ENCODE data around the gene CUBN.

CUBN gene

DNA sequence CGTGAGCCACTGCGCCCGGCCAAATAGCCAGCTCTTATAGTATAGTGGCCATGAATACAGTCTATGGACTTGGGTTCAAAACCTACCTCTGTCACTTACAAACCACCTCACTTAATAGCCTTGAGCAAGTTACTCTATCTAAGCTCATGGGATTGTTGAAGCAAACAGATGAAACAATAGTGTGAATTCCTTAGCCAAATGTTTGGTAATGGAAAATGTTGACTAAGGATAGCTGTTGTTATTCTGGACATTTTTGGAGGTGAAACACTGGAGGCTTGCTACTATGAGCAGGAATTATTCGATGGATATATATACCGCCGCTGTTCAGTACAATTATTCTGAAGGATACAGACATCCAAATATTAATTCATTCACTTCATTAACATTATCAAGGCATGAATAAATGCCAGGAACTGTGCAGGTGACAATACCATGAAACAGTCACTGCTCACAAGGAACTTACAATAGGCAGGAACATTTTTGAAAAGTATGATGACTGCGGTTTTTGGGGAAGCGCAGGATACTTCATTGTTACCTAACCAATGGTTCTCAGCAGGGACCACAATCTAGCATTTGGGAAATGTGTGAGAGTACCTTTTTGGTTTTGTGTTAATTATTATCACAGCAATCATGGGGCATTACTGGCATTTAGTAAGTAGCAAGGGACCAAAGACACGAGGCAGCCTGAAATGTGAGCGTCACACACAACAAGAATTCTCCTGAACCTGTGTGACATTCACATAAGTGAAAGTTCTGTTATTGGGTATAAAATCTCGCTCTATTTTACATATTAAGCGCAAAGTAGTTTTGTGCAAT is 55.7 kb downstream of the CUBN start:
- no peaks in the 10 kb centered on the region for H3K4me1 ChIP-seq (ENCODE audit: insufficient read depth, insufficient read length)
- TF ChIP-seq SUZ12 (IDR thresholded peaks at IDR 0.05; ENCODE audit: extremely low read depth, insufficient read depth, insufficient read length) = no peak
- no peak for TF ChIP-seq ZNF274 (IDR thresholded peaks at IDR 0.05; ENCODE audit: low read depth, low read length)
- TF ChIP-seq YY1 (IDR thresholded peaks at IDR 0.05; ENCODE audit: insufficient read depth, insufficient read length) = no peak
- no peak for DNase-seq (ENCODE audit: low read depth, low spot score)
- H3K4me3 ChIP-seq (ENCODE audit: insufficient read length, low read depth) = no peak overlapping the region
- H3K9ac ChIP-seq (ENCODE audit: insufficient read length, low read depth) = no peak overlapping the region
- no peaks in the 10 kb centered on the region for H3K9me3 ChIP-seq (ENCODE audit: insufficient read depth, low read length)
- H3K36me3 ChIP-seq (ENCODE audit: insufficient read depth, insufficient read length, low read length) = no peaks in the 10 kb centered on the region
- no peaks in the 10 kb centered on the region for H3K27me3 ChIP-seq (ENCODE audit: insufficient read depth, insufficient read length)

DNA sequence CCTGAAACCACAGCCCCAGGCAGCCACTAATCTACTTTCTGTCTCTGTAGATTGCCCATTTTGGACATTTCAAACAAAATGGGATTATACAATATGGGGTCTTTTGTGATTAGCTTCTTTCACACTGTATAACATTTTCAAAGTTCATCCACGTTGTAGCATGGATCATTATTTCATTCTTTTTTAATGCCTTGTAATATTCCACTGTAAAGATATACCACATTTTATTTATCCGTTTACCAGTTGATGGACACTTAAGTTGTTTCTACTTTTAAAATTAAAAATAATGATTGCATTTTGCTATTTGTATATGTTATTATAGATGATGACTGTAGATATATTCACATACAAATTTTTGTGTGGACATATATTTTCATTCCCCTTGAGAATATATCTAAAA is 60.7 kb downstream of the CUBN start:
- no peak for DNase-seq (ENCODE audit: low read depth, low spot score)

DNA sequence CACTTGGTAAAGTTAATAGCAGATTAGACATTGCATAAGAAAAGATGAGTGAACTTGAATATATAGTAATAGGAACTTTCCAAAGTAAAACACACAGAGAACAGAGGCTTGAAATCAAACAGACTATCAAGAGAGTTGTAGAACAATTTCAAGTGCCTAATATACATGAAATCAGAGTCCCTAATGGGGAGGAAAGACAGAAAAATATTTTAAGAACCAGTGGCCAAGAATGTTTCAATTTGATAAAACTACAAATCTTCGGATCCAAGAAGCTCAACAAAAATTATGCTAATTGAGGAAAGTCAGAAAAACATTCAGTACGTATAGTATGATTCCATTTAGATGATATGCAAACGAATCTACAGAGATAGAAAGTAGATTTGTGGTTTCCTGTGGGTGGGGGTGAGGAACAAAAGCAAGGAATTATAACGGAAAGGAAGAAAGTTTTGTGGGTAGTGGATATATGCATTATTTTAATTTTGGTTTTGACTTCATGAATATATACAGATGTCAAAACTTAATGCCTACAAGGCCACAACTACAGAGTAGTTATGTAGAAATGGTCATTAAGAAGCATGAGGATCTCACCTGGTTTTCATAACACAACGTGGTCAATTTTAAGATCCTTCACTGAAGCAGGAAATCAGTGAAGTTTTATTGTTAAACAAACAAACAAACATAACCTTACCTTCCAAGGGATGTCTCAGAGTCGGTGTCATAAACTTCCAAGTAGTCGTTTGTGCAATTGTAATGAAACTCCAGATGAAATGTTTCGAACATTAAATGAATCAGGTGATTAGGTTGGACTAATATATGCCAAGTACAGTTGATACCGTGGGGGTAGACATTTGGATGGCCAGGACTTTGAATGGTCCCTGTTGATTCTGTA is 62.0 kb downstream of the CUBN start:
- no peak for DNase-seq (ENCODE audit: low read depth, low spot score)
- no peaks in the 10 kb centered on the region for H3K9me3 ChIP-seq (ENCODE audit: insufficient read depth, low read length)
- no peak for TF ChIP-seq ZNF274 (IDR thresholded peaks at IDR 0.05; ENCODE audit: low read depth, low read length)
- no peak for TF ChIP-seq YY1 (IDR thresholded peaks at IDR 0.05; ENCODE audit: insufficient read depth, insufficient read length)
- TF ChIP-seq SUZ12 (IDR thresholded peaks at IDR 0.05; ENCODE audit: extremely low read depth, insufficient read depth, insufficient read length) = no peak
- H3K4me3 ChIP-seq (ENCODE audit: insufficient read length, low read depth) = no peak overlapping the region
- H3K36me3 ChIP-seq (ENCODE audit: insufficient read depth, insufficient read length, low read length) = no peaks in the 10 kb centered on the region
- no peak overlapping the region for H3K9ac ChIP-seq (ENCODE audit: insufficient read length, low read depth)
- H3K27me3 ChIP-seq (ENCODE audit: insufficient read depth, insufficient read length) = no peaks in the 10 kb centered on the region
- no peaks in the 10 kb centered on the region for H3K4me1 ChIP-seq (ENCODE audit: insufficient read depth, insufficient read length)

More for the DNA sequence above, 60.7 kb downstream of the CUBN start:
- H3K36me3 ChIP-seq (ENCODE audit: insufficient read depth, insufficient read length, low read length) = no peaks in the 10 kb centered on the region
- H3K9me3 ChIP-seq (ENCODE audit: insufficient read depth, low read length) = no peaks in the 10 kb centered on the region
- H3K4me3 ChIP-seq (ENCODE audit: insufficient read length, low read depth) = no peak overlapping the region
- no peaks in the 10 kb centered on the region for H3K4me1 ChIP-seq (ENCODE audit: insufficient read depth, insufficient read length)
- H3K27me3 ChIP-seq (ENCODE audit: insufficient read depth, insufficient read length) = no peaks in the 10 kb centered on the region
- H3K9ac ChIP-seq (ENCODE audit: insufficient read length, low read depth) = no peak overlapping the region
- TF ChIP-seq YY1 (IDR thresholded peaks at IDR 0.05; ENCODE audit: insufficient read depth, insufficient read length) = no peak
- TF ChIP-seq SUZ12 (IDR thresholded peaks at IDR 0.05; ENCODE audit: extremely low read depth, insufficient read depth, insufficient read length) = no peak
- no peak for TF ChIP-seq ZNF274 (IDR thresholded peaks at IDR 0.05; ENCODE audit: low read depth, low read length)

DNA sequence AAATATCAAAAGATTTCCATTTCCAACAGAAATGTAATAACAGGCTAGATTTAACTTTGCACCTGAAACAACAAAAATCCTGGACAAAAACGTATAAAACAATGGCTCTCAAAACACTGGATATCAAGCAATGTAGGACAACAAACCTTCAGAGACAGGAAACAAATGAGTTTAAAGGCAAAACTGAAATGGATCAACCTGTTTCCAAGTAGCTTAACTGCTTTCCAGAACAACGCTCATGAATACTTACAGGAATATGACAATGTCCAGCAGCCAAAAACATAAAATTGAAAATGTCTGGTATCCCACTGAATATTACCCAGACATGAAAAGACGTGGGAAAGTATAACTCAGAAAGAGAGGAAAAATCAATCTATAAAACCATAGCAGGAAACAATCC is 62.8 kb downstream of the CUBN start:
- H3K9ac ChIP-seq (ENCODE audit: insufficient read length, low read depth) = no peak overlapping the region
- TF ChIP-seq ZNF274 (IDR thresholded peaks at IDR 0.05; ENCODE audit: low read depth, low read length) = no peak
- TF ChIP-seq YY1 (IDR thresholded peaks at IDR 0.05; ENCODE audit: insufficient read depth, insufficient read length) = no peak
- TF ChIP-seq SUZ12 (IDR thresholded peaks at IDR 0.05; ENCODE audit: extremely low read depth, insufficient read depth, insufficient read length) = no peak
- no peak overlapping the region for H3K4me3 ChIP-seq (ENCODE audit: insufficient read length, low read depth)
- no peaks in the 10 kb centered on the region for H3K36me3 ChIP-seq (ENCODE audit: insufficient read depth, insufficient read length, low read length)
- DNase-seq (ENCODE audit: low read depth, low spot score) = no peak
- H3K9me3 ChIP-seq (ENCODE audit: insufficient read depth, low read length) = no peaks in the 10 kb centered on the region
- no peaks in the 10 kb centered on the region for H3K27me3 ChIP-seq (ENCODE audit: insufficient read depth, insufficient read length)
- H3K4me1 ChIP-seq (ENCODE audit: insufficient read depth, insufficient read length) = no peaks in the 10 kb centered on the region

DNA sequence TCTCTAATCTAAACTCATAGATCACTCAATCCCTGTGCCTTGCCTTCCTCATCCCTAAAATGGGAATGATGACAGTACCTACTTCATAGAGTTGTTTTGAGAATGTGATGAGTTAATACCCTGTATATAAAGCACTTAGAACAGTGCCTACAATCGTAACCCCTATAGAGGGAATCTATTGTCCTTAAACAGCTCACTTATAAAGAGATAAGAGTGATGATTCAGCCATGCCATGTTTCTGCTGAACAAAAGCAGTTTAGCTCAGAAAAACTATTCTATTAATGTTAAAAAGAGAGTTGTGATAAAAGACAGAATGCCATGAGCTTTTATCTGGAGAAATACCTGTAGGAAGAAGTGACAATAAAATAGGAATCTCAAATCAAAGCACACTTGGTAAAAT is 63.6 kb downstream of the CUBN start:
- Histone ChIP-seq H3K4me3 (ENCODE audit: insufficient read length, low read depth) (no peak overlapping the region), H3K36me3 (ENCODE audit: insufficient read depth, insufficient read length, low read length) (no peaks in the 10 kb centered on the region), H3K9me3 (ENCODE audit: insufficient read depth, low read length) (no peaks in the 10 kb centered on the region), H3K27me3 (ENCODE audit: insufficient read depth, insufficient read length) (no peaks in the 10 kb centered on the region), H3K9ac (ENCODE audit: insufficient read length, low read depth) (no peak overlapping the region), H3K4me1 (ENCODE audit: insufficient read depth, insufficient read length) (no peaks in the 10 kb centered on the region)
- TF ChIP-seq YY1 (IDR thresholded peaks at IDR 0.05; ENCODE audit: insufficient read depth, insufficient read length) (no peak), SUZ12 (IDR thresholded peaks at IDR 0.05; ENCODE audit: extremely low read depth, insufficient read depth, insufficient read length) (no peak), ZNF274 (IDR thresholded peaks at IDR 0.05; ENCODE audit: low read depth, low read length) (no peak)
- no peak for DNase-seq (ENCODE audit: low read depth, low spot score)

DNA sequence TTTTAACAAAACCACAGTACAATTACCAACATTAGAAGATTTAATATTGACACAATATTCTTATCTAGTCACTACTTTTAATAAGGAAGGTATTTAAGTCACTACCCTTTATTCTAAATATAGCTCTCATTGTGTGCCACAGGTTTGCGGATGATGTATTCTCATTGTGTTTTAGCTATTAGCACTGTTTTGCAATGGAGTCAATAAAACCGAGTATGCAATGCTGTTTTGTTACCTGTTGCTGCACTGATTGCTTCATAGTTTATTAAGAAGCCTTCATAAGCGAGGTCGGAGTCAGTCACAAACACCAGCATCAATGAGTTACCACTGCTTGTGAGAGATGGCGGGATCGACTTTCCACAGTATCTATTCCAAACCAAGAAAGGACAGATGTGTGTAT is 64.3 kb downstream of the CUBN start:
- no peaks in the 10 kb centered on the region for H3K27me3 ChIP-seq (ENCODE audit: insufficient read depth, insufficient read length)
- no peak overlapping the region for H3K4me3 ChIP-seq (ENCODE audit: insufficient read length, low read depth)
- TF ChIP-seq ZNF274 (IDR thresholded peaks at IDR 0.05; ENCODE audit: low read depth, low read length) (no peak), YY1 (IDR thresholded peaks at IDR 0.05; ENCODE audit: insufficient read depth, insufficient read length) (no peak), SUZ12 (IDR thresholded peaks at IDR 0.05; ENCODE audit: extremely low read depth, insufficient read depth, insufficient read length) (no peak)
- no peak overlapping the region for H3K9ac ChIP-seq (ENCODE audit: insufficient read length, low read depth)
- no peaks in the 10 kb centered on the region for H3K9me3 ChIP-seq (ENCODE audit: insufficient read depth, low read length)
- H3K4me1 ChIP-seq (ENCODE audit: insufficient read depth, insufficient read length) = no peaks in the 10 kb centered on the region
- H3K36me3 ChIP-seq (ENCODE audit: insufficient read depth, insufficient read length, low read length) = no peaks in the 10 kb centered on the region
- no peak for DNase-seq (ENCODE audit: low read depth, low spot score)

DNA sequence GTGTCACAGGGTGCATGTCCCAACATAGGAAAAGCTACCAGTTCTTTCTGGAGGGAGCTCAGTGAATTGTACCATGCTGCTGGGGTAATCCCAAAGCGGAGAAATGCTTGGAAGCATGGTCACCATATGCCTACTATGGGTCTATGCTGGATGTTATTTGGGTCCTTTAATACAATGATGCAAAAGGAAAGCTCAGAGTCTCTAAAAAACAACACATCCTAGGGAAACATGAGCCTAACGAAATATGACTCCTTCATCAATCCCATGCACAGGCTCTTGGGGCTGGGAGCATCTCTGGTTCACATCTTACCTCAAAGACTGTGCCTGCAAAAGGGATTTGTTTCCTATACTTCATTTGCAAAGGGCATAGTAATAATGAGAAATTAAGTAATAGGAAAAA is 65.2 kb downstream of the CUBN start:
- Histone ChIP-seq H3K36me3 (ENCODE audit: insufficient read depth, insufficient read length, low read length) (no peaks in the 10 kb centered on the region), H3K4me1 (ENCODE audit: insufficient read depth, insufficient read length) (no peaks in the 10 kb centered on the region)

More for the DNA sequence above, 65.2 kb downstream of the CUBN start:
- TF ChIP-seq ZNF274 (IDR thresholded peaks at IDR 0.05; ENCODE audit: low read depth, low read length) = no peak
- no peak for TF ChIP-seq YY1 (IDR thresholded peaks at IDR 0.05; ENCODE audit: insufficient read depth, insufficient read length)
- Histone ChIP-seq H3K9me3 (ENCODE audit: insufficient read depth, low read length) (no peaks in the 10 kb centered on the region), H3K27me3 (ENCODE audit: insufficient read depth, insufficient read length) (no peaks in the 10 kb centered on the region), H3K9ac (ENCODE audit: insufficient read length, low read depth) (no peak overlapping the region), H3K4me3 (ENCODE audit: insufficient read length, low read depth) (no peak overlapping the region)
- DNase-seq (ENCODE audit: low read depth, low spot score) = no peak

All from NT2/D1 (cell line).